Stimulated activated CD8-positive, alpha-beta memory T cell treated with anti-CD3 and anti-CD28 coated beads, Interleukin-15, amount 100 ng/mL, for 1 hour (primary cell): ENCODE measurements around the gene ACSL1.

Experiments
- DNase-seq: peaks from one replicate; pipeline ENCODE4 v3.0.0-alpha.2; 2020; ENCODE audit warnings: low read depth

The ACSL1 gene

GRCh38 chr4:184812199-184812542 lies 13.6 kb downstream of the ACSL1 start:
- DNase-seq = no peak

GRCh38 chr4:184811526-184812198 lies 14.1 kb downstream of the ACSL1 start:
- no peak for DNase-seq

GRCh38 chr4:184810720-184811119 lies 15.0 kb downstream of the ACSL1 start:
- no peak for DNase-seq

GRCh38 chr4:184808713-184809050 lies 17.1 kb downstream of the ACSL1 start:
- no peak for DNase-seq

- DNase-seq = no peak
Observed at GRCh38 chr4:184807797-184808712, 17.7 kb downstream of the ACSL1 start.

- DNase-seq = no peak
Observed at GRCh38 chr4:184807256-184807655, 18.5 kb downstream of the ACSL1 start.

GRCh38 chr4:184806711-184807110 lies 19.1 kb downstream of the ACSL1 start:
- DNase-seq = no peak

GRCh38 chr4:184806229-184806550 lies 19.6 kb downstream of the ACSL1 start:
- no peak for DNase-seq

GRCh38 chr4:184805462-184806228 lies 20.1 kb downstream of the ACSL1 start:
- DNase-seq = no peak

GRCh38 chr4:184804621-184805020 lies 21.1 kb downstream of the ACSL1 start:
- DNase-seq = no peak

GRCh38 chr4:184803874-184804273 lies 21.9 kb downstream of the ACSL1 start:
- DNase-seq = no peak

- DNase-seq = no peak
Observed at GRCh38 chr4:184803133-184803532, 22.6 kb downstream of the ACSL1 start.

- no peak for DNase-seq
Observed at GRCh38 chr4:184802697-184803015, 23.1 kb downstream of the ACSL1 start.

- DNase-seq = no peak
Observed at GRCh38 chr4:184801781-184802696, 23.7 kb downstream of the ACSL1 start.

GRCh38 chr4:184798504-184798903 lies 27.3 kb downstream of the ACSL1 start:
- DNase-seq = no peak

GRCh38 chr4:184796906-184797305 lies 28.9 kb downstream of the ACSL1 start:
- DNase-seq = no peak

- no peak for DNase-seq
Observed at GRCh38 chr4:184795214-184795844, 30.4 kb downstream of the ACSL1 start.

- no peak for DNase-seq
Observed at GRCh38 chr4:184794470-184794869, 31.3 kb downstream of the ACSL1 start.

GRCh38 chr4:184793735-184794355 lies 31.9 kb downstream of the ACSL1 start:
- no peak for DNase-seq

GRCh38 chr4:184792950-184793555 lies 32.7 kb downstream of the ACSL1 start:
- no peak for DNase-seq

- DNase-seq = no peak
Observed at GRCh38 chr4:184792334-184792733, 33.4 kb downstream of the ACSL1 start.
